NCI-H146 (cell line): Measurements from ENCODE around the gene OR4A47.
"Not testable (repeated sequence)": the region's sequence is repeated elsewhere in the genome, so short reads cannot be mapped to it uniquely, and the experiment has no call there.

ENCODE experiments used
- DNase-seq: peaks from one replicate; lab custom pipeline; 2025; lab: John Stamatoyannopoulos, UW

OR4A47 gene, protein sequence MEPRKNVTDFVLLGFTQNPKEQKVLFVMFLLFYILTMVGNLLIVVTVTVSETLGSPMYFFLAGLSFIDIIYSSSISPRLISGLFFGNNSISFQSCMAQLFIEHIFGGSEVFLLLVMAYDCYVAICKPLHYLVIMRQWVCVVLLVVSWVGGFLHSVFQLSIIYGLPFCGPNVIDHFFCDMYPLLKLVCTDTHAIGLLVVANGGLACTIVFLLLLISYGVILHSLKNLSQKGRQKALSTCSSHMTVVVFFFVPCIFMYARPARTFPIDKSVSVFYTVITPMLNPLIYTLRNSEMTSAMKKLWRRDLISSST

DNA sequence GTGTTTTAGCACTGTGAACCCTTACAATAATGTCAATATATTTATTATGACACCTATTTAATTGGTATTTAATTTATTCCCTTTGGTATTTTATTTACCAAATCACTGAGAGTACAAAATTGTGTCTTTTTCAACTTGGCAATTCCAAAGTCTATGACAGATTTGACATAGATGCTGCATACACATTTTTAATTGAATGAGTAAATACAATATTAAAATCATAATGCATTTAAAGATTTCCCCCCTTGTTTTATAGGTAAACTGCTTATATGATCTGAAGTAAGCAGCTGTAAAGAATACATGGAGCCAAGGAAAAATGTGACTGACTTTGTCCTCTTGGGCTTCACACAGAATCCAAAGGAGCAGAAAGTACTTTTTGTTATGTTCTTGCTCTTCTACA lies at the start of gene OR4A47:
Gene OR4A47 (plus strand): TSS at position 301 of the 400 bp plus-strand sequence. CDS start 0 bp downstream, at position 301.
- not testable (repeated sequence) for DNase-seq

DNA sequence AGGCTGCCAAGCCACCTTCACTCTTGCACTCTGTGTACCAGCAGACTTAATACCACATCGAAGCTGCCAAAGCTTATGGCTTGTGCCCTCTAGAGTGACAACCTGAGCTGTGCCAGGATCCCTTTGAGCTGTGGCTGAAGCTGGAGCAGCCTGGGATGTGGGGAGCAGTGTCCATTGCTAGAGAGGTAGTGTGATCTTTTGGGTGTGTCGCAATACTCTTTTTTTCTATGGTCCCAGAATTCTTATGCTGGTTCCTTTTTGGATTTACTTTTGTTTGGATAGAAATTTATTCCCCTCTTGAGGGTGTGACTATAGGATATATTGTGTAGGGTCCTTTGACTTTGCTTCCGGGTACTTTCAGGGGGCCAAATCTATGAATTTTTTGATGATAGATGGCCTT lies 32.7 kb upstream of the OR4A47 start:
- DNase-seq: not testable (repeated sequence)

DNA sequence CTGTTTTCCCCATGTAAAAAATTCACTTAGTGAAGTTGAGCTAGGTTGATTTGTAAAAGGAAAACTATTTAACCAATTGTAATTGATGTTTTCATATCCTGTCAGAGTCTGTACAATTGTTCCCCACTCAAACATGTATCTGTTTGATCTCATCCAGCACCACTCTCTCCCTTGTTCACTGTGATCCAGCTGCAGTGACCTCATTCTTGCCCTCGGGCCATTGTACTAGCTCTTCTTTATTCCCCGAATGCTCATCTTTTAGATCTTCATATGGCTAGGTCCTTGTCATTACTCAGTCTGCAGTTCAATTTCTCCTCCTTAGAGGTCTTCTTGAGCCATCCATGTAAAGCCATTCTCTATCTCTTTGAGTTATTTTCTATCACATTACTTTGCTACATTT lies 14.6 kb upstream of the OR4A47 start:
- DNase-seq: not testable (repeated sequence)

DNA sequence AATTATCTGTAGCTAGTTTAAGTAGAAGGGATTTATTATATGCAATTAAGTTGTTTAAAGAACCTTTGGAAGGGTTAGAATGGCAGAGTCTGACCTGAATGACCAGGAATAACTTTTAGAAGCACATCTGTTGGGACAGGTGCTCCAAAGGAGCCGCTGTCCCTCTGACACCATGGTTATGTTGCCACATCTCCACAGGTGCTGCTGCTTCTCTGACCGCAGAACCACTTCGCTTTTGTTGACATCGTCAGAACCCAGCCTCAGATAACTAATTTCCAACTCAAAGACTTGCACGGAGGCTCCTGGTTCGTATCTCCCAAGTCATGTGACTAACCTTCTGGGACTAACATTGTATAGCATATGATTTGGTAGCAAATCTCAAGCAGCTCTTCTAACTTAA lies 13.9 kb upstream of the OR4A47 start:
- not testable (repeated sequence) for DNase-seq

DNA sequence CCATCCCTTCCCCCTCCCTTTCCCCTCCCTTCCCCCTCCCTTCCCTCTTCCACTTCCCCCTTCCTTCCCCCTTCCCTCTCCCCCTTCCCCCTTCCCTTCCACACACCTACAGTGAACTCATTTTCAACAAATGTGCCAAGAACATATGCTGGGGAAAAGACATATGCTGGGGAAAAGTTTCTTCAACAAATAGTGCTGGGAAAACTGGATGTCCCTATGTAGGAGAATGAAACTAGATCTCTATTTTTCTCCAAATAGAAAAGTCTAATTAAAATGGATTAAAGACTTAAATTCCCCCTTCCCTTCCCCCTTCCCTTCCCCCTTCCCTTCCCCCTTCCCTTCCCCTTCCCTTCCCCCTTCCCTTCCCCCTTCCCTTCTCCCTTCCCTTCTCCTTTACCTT lies 17.6 kb downstream of the OR4A47 start:
- not testable (repeated sequence) for DNase-seq

DNA sequence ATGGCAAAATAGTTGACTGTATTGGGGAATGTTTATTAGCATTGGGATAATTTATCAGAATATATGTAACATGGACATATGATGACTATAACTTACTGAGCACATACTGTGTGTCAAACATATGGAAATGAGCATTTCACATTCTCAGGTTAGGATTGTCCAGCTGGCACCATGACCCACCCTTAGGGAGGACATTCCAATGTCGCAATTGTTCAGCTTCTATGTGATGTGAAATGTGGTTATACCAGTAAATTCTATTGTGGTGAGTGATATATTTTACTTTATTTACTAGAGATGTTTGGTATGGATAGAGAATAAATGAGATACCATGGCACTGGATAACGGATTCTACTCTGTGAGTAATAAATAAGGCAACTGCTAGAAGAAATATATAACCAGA lies 50.4 kb downstream of the OR4A47 start:
- no peak for DNase-seq
